ENCODE measurements around the gene AMBRA1. TPM values are rescaled to one million over a fixed set of nuclear protein-coding genes. Genes with fewer than 3 reads are reported as not detected.

The AMBRA1 gene
- total RNA-seq, 1 donor from 2014 or later: 29.4 TPM

GRCh38 chr11:46438211-46438610 is 155.6 kb downstream of the AMBRA1 start:
- no peak for DNase-seq (ENCODE audit: low read depth)
- Mint-ChIP-seq H3K4me3 (ENCODE audit: unreplicated experiment) (no peak overlapping the region), H3K4me1 (ENCODE audit: low read depth, unreplicated experiment) (no peaks in the 10 kb centered on the region), H3K27ac (ENCODE audit: unreplicated experiment) (no peak overlapping the region), H3K9me3 (ENCODE audit: unreplicated experiment) (no peaks in the 10 kb centered on the region), H3K27me3 (ENCODE audit: low read depth, unreplicated experiment) (no peaks in the 10 kb centered on the region), H3K36me3 (ENCODE audit: low read depth, unreplicated experiment) (peaks cover 30% of the 10 kb centered on the region)
- TF ChIP-seq EZH2 (IDR thresholded peaks at IDR 0.05; ENCODE audit: insufficient read depth, low read length): no peak
- TF ChIP-seq CTCF (IDR thresholded peaks at IDR 0.05; ENCODE audit: insufficient read depth, low read depth, low read length): no peak
- Histone ChIP-seq H3K9ac (ENCODE audit: low read length) (no peak overlapping the region), H3K36me3 (ENCODE audit: insufficient read depth, low read length) (peaks cover 14% of the 10 kb centered on the region), H2AFZ (ENCODE audit: low read depth, low read length) (no peak overlapping the region), H3K9me3 (ENCODE audit: insufficient read depth, low read depth, low read length) (no peaks in the 10 kb centered on the region), H3K4me2 (ENCODE audit: low read length) (no peak overlapping the region), H3K79me2 (ENCODE audit: insufficient read depth, low read length) (no peaks in the 10 kb centered on the region), H3K4me3 (ENCODE audit: insufficient read depth, low read depth, low read length) (no peak overlapping the region), H3K4me1 (ENCODE audit: insufficient read depth, low read length) (no peaks in the 10 kb centered on the region), H3K27me3 (ENCODE audit: insufficient read depth, low read length) (no peaks in the 10 kb centered on the region), H4K20me1 (ENCODE audit: insufficient read depth, low read length) (peaks cover 18% of the 10 kb centered on the region), H3K27ac (ENCODE audit: low read depth, low read length) (no peak overlapping the region)
- no peak for FAIRE-seq

GRCh38 chr11:46437122-46437689 is 156.6 kb downstream of the AMBRA1 start:
- Mint-ChIP-seq H3K27ac (ENCODE audit: unreplicated experiment) (no peak overlapping the region), H3K27me3 (ENCODE audit: low read depth, unreplicated experiment) (no peaks in the 10 kb centered on the region), H3K36me3 (ENCODE audit: low read depth, unreplicated experiment) (peaks cover 27% of the 10 kb centered on the region), H3K4me1 (ENCODE audit: low read depth, unreplicated experiment) (no peaks in the 10 kb centered on the region), H3K9me3 (ENCODE audit: unreplicated experiment) (no peaks in the 10 kb centered on the region), H3K4me3 (ENCODE audit: unreplicated experiment) (no peak overlapping the region)
- H3K9me3 ChIP-seq (ENCODE audit: insufficient read depth, low read depth, low read length): no peaks in the 10 kb centered on the region
- peaks cover 24% of the 10 kb centered on the region for H4K20me1 ChIP-seq (ENCODE audit: insufficient read depth, low read length)
- no peak overlapping the region for H3K9ac ChIP-seq (ENCODE audit: low read length)
- H3K4me3 ChIP-seq (ENCODE audit: insufficient read depth, low read depth, low read length): no peak overlapping the region
- no peak overlapping the region for H2AFZ ChIP-seq (ENCODE audit: low read depth, low read length)
- FAIRE-seq: no peak
- H3K27me3 ChIP-seq (ENCODE audit: insufficient read depth, low read length): no peaks in the 10 kb centered on the region
- TF ChIP-seq EZH2 (IDR thresholded peaks at IDR 0.05; ENCODE audit: insufficient read depth, low read length): no peak
- no peak overlapping the region for H3K4me2 ChIP-seq (ENCODE audit: low read length)
- H3K79me2 ChIP-seq (ENCODE audit: insufficient read depth, low read length): no peaks in the 10 kb centered on the region
- no peaks in the 10 kb centered on the region for H3K4me1 ChIP-seq (ENCODE audit: insufficient read depth, low read length)
- H3K36me3 ChIP-seq (ENCODE audit: insufficient read depth, low read length): peaks cover 14% of the 10 kb centered on the region
- no peak overlapping the region for H3K27ac ChIP-seq (ENCODE audit: low read depth, low read length)
- no peak for DNase-seq (ENCODE audit: low read depth)

- Mint-ChIP-seq H3K4me1 (ENCODE audit: low read depth, unreplicated experiment) (no peaks in the 10 kb centered on the region), H3K27me3 (ENCODE audit: low read depth, unreplicated experiment) (no peaks in the 10 kb centered on the region), H3K27ac (ENCODE audit: unreplicated experiment) (no peak overlapping the region), H3K36me3 (ENCODE audit: low read depth, unreplicated experiment) (peaks cover 28% of the 10 kb centered on the region), H3K9me3 (ENCODE audit: unreplicated experiment) (no peaks in the 10 kb centered on the region), H3K4me3 (ENCODE audit: unreplicated experiment) (no peak overlapping the region)
- DNase-seq (ENCODE audit: low read depth) (no peak), FAIRE-seq (no peak)
- H3K9me3 ChIP-seq (ENCODE audit: insufficient read depth, low read depth, low read length): no peaks in the 10 kb centered on the region
- no peaks in the 10 kb centered on the region for H3K79me2 ChIP-seq (ENCODE audit: insufficient read depth, low read length)
- no peak overlapping the region for H3K4me2 ChIP-seq (ENCODE audit: low read length)
- H2AFZ ChIP-seq (ENCODE audit: low read depth, low read length): no peak overlapping the region
- H3K27me3 ChIP-seq (ENCODE audit: insufficient read depth, low read length): no peaks in the 10 kb centered on the region
- no peak overlapping the region for H3K9ac ChIP-seq (ENCODE audit: low read length)
- H3K4me1 ChIP-seq (ENCODE audit: insufficient read depth, low read length): no peaks in the 10 kb centered on the region
- no peak overlapping the region for H3K27ac ChIP-seq (ENCODE audit: low read depth, low read length)
- H4K20me1 ChIP-seq (ENCODE audit: insufficient read depth, low read length): peaks cover 24% of the 10 kb centered on the region
- H3K36me3 ChIP-seq (ENCODE audit: insufficient read depth, low read length): peaks cover 14% of the 10 kb centered on the region
- no peak overlapping the region for H3K4me3 ChIP-seq (ENCODE audit: insufficient read depth, low read depth, low read length)
- TF ChIP-seq CTCF (IDR thresholded peaks at IDR 0.05; ENCODE audit: insufficient read depth, low read depth, low read length): no peak
- TF ChIP-seq EZH2 (IDR thresholded peaks at IDR 0.05; ENCODE audit: insufficient read depth, low read length): no peak
Observed at GRCh38 chr11:46436113-46436512, 157.7 kb downstream of the AMBRA1 start.
